ENCODE data around the gene TGFBI.

The TGFBI gene

GRCh38 chr5:136056336-136056735 lies 27.5 kb downstream of the TGFBI start:
- Histone ChIP-seq H3F3A (ENCODE audit: insufficient read depth) (no peaks in the 10 kb centered on the region), H3K9ac (ENCODE audit: low read length) (no peak overlapping the region), H3K79me2 (ENCODE audit: insufficient read depth, low read length) (no peaks in the 10 kb centered on the region), H3K27me3 (ENCODE audit: low read length) (no peaks in the 10 kb centered on the region), H3K9me2 (replicated peaks; ENCODE audit: insufficient read depth, low read length) (no peaks in the 10 kb centered on the region), H3K4me2 (ENCODE audit: low read depth, low read length, poor library complexity, severe bottlenecking) (no peak overlapping the region), H3K9me3 (ENCODE audit: insufficient read depth, low read length) (no peaks in the 10 kb centered on the region), H2AFZ (ENCODE audit: low read depth, low read length, severe bottlenecking) (no peak overlapping the region), H3K27ac (ENCODE audit: low read depth, low read length) (no peak overlapping the region), H4K20me1 (ENCODE audit: low read depth, low read length) (no peaks in the 10 kb centered on the region), H3K36me3 (ENCODE audit: low read length) (no peaks in the 10 kb centered on the region), H3K4me3 (ENCODE audit: insufficient read depth, low read length, poor library complexity, severe bottlenecking) (no peak overlapping the region)
- TF ChIP-seq EZH2phosphoT487 (conservative IDR thresholded peaks at IDR 0.05; ENCODE audit: low read length) (no peak), CTCF (IDR thresholded peaks at IDR 0.05; ENCODE audit: insufficient read depth, low read length, poor library complexity, severe bottlenecking) (no peak)

GRCh38 chr5:136056771-136057335 lies 28.1 kb downstream of the TGFBI start:
- no peaks in the 10 kb centered on the region for H3F3A ChIP-seq (ENCODE audit: insufficient read depth)
- H3K4me2 ChIP-seq (ENCODE audit: low read depth, low read length, poor library complexity, severe bottlenecking) = no peak overlapping the region
- H3K79me2 ChIP-seq (ENCODE audit: insufficient read depth, low read length) = no peaks in the 10 kb centered on the region
- H3K9ac ChIP-seq (ENCODE audit: low read length) = no peak overlapping the region
- no peak overlapping the region for H3K27ac ChIP-seq (ENCODE audit: low read depth, low read length)
- TF ChIP-seq CTCF (IDR thresholded peaks at IDR 0.05; ENCODE audit: insufficient read depth, low read length, poor library complexity, severe bottlenecking) (no peak), EZH2phosphoT487 (conservative IDR thresholded peaks at IDR 0.05; ENCODE audit: low read length) (no peak)
- no peaks in the 10 kb centered on the region for H3K27me3 ChIP-seq (ENCODE audit: low read length)
- no peaks in the 10 kb centered on the region for H3K9me2 ChIP-seq (replicated peaks; ENCODE audit: insufficient read depth, low read length)
- H2AFZ ChIP-seq (ENCODE audit: low read depth, low read length, severe bottlenecking) = no peak overlapping the region
- H3K9me3 ChIP-seq (ENCODE audit: insufficient read depth, low read length) = no peaks in the 10 kb centered on the region
- no peaks in the 10 kb centered on the region for H4K20me1 ChIP-seq (ENCODE audit: low read depth, low read length)
- no peak overlapping the region for H3K4me3 ChIP-seq (ENCODE audit: insufficient read depth, low read length, poor library complexity, severe bottlenecking)
- no peaks in the 10 kb centered on the region for H3K36me3 ChIP-seq (ENCODE audit: low read length)

GRCh38 chr5:136057401-136058038 lies 28.7 kb downstream of the TGFBI start:
- H3K9me2 ChIP-seq (replicated peaks; ENCODE audit: insufficient read depth, low read length) = no peaks in the 10 kb centered on the region
- no peaks in the 10 kb centered on the region for H3K27me3 ChIP-seq (ENCODE audit: low read length)
- TF ChIP-seq EZH2phosphoT487 (conservative IDR thresholded peaks at IDR 0.05; ENCODE audit: low read length) (no peak), CTCF (IDR thresholded peaks at IDR 0.05; ENCODE audit: insufficient read depth, low read length, poor library complexity, severe bottlenecking) (no peak)
- H3K9me3 ChIP-seq (ENCODE audit: insufficient read depth, low read length) = no peaks in the 10 kb centered on the region
- H3K36me3 ChIP-seq (ENCODE audit: low read length) = no peaks in the 10 kb centered on the region
- H3K4me2 ChIP-seq (ENCODE audit: low read depth, low read length, poor library complexity, severe bottlenecking) = no peak overlapping the region
- H2AFZ ChIP-seq (ENCODE audit: low read depth, low read length, severe bottlenecking) = no peak overlapping the region
- no peak overlapping the region for H3K27ac ChIP-seq (ENCODE audit: low read depth, low read length)
- H4K20me1 ChIP-seq (ENCODE audit: low read depth, low read length) = no peaks in the 10 kb centered on the region
- no peaks in the 10 kb centered on the region for H3K79me2 ChIP-seq (ENCODE audit: insufficient read depth, low read length)
- H3K9ac ChIP-seq (ENCODE audit: low read length) = no peak overlapping the region
- no peaks in the 10 kb centered on the region for H3F3A ChIP-seq (ENCODE audit: insufficient read depth)
- no peak overlapping the region for H3K4me3 ChIP-seq (ENCODE audit: insufficient read depth, low read length, poor library complexity, severe bottlenecking)

Data from SU-DHL-6 (cell line).